NCI-H187 (cell line): ENCODE data around the gene NMRK2.
"Not testable (repeated sequence)": the region's sequence is repeated elsewhere in the genome, so short reads cannot be mapped to it uniquely, and the experiment has no call there.

ENCODE experiments used
- DNase-seq, 2 experiments: peaks; one replicate each; lab custom pipeline; 2025; lab: John Stamatoyannopoulos, UW

NMRK2 gene

DNA sequence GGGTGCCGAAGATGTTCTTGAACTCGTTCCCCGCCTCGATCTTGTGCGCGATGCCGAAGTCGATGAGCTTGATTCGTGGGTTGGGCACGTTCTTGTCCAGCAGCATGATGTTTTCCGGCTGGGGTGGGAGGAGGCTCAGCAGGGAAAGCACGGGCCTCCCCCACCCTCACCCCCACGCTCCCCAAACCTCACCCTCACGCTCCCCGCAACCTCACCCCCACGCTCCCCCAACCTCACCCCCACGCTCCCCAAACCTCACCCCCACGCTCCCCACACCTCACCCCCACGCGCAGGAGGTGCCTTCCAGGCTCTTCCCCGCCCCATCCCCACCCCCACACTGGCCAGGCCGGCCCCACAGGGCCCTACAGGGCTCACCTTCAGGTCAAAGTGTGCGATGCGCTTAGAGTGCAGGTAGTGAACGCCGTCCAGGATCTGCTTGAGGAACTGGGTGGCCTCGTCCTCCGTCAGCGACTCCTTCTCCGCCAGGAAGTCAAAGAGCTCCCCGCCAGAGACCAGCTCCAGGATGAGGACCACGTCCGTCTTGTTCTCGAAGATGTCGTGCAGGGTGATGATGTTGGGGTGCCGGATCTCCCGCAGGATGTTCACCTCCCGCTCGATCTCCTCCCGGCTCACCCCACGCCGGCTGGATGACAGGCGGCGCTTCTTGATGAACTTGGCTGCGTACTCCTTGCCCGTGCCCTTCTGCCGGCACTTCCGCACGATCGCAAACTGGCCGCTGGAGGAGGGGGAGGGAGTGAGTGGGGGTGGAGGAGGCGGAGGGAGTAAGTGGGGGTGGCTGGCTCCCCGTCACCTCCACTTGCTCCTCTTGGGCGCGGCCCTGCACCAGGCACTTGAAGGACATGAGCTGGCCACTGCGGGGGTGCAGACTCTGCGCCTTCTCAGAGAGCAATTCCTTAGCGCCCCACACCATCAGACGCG is 31.7 kb downstream of the NMRK2 start:
- no peak for DNase-seq

- no peak for DNase-seq
Measured at GRCh38 chr19:3966051-3967017, 33.5 kb downstream of the NMRK2 start.

- not testable (repeated sequence) for DNase-seq
Measured at GRCh38 chr19:3967983-3968382, 35.1 kb downstream of the NMRK2 start.

- DNase-seq: no peak
Measured at GRCh38 chr19:3968556-3969434, 35.9 kb downstream of the NMRK2 start.

GRCh38 chr19:3969435-3970312 is 36.8 kb downstream of the NMRK2 start:
- no peak for DNase-seq

GRCh38 chr19:3970313-3970807 is 37.5 kb downstream of the NMRK2 start:
- DNase-seq: no peak

DNA sequence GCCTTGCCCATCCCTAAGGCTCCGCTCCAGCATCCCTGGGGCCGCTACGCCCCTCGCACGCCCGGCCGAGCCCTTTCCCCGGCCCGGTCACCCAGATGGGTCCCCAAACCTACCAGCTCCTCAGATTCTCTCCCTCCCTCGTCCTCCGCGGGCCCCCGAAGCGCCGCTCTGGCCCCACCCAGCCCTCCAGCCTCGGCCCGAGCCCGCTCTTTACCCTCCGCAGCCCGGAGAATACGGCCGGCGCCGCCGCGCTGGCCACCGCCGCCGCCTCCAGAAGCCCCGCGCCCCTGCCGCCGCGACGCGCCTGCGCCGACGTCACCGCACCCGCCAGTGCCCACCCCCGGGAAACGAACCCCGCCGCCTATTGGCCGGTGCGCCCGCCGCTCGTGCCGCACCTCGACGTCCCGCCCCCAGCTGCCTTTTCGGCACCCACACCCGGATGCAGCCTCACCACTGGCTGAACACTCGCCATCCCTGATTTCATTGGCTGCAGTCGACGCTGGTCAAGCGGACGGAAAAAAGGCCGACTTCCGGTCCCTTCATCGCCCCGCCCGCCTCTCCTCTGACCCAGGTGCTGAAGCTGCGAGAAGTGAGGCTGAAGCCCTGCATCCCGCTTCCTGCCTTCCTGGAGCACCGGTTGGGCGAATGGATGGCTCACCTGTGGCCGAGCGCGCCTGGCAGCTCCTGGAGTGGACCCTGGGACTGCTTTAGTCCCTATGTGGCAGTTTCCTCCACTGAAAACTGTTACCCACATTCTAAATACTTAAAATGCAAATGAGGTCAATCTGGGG is 38.1 kb downstream of the NMRK2 start, which contains the start of gene DAPK3:
Gene DAPK3, minus strand, starts transcription at position 292 of the 791 bp plus-strand sequence. CDS start 1,364 bp downstream, outside the sequence.
- DNase-seq: peak; percentile 94 to 99

DNA sequence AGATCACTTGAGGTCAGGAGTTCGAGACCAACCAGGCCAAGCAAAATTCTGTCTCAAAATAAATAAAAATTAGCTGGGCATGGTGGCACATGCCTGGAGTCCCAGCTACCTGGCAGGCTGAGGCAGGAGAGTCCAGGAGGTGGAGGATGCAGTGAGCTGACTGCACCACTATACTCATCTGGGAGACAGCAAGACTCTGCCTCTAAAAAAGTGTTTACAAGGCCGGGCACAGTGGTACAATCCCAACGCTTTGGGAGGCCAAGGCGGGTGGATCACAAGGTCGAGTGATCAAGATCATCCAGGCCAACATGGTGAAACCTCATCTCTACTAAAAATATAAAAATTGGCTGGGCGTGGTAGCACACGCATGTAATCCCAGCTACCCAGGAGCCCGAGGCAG is 42.3 kb downstream of the NMRK2 start:
- DNase-seq: no peak

DNA sequence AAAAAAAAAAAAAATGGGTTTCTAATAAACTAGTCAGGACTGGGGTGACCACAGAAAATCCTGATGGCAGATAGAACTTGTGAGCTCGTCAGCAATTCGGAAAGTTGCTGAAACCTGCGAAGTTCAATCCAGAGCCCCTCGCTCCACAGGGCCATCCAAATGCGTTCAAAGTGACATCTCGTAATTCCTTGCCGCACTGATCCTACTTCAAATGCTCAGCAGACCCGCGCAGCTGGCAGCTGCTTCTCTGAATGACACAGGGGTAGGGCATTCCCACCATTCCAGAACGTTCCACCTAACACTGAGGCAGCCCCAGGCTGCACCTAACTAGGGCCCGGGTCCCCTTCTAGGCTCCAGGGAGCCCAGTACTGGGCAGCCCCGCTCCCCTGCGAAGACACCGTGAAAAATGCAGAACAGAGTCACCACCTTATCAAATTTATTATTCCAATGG is 42.8 kb downstream of the NMRK2 start:
- no peak for DNase-seq

DNA sequence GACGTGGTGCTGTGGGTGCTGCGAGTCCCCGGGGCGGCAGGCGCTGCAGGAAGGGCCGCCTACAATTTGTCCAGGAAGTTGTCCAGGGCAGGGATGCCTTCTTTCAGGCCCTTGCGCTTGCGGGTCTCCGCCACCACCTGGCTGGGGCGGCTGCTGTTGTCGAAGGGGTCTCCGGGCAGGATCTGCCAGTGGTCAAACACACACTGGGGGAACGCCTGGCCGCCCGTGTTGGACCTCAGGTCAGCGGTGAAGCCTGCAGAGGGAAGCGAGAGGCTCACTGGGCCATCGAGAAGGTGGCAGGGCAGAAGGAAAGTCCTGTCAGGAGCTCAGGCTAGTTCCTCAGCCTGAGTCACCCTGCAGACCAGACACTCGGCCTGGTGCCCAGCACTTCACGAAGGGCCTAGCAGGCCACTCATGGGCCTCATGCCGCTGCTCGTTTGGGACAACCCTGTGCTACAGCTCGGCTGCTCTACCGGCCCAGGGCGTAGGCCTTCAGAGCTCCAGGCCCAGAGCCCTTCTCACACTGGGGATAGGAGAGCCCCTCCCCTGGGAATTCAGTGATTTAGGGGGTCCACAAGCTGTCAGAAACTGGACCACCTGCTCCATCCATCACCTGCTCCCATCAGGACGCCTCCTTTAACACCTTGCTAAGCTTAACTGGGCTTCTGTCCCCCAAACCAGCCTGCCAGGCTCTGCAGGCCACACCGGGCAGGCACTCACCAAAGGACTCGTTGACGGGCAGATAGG is 43.8 kb downstream of the NMRK2 start:
- no peak for DNase-seq

GRCh38 chr19:3977242-3978143 is 44.6 kb downstream of the NMRK2 start:
- DNase-seq: no peak

GRCh38 chr19:3978145-3978544 is 45.3 kb downstream of the NMRK2 start:
- no peak for DNase-seq

DNA sequence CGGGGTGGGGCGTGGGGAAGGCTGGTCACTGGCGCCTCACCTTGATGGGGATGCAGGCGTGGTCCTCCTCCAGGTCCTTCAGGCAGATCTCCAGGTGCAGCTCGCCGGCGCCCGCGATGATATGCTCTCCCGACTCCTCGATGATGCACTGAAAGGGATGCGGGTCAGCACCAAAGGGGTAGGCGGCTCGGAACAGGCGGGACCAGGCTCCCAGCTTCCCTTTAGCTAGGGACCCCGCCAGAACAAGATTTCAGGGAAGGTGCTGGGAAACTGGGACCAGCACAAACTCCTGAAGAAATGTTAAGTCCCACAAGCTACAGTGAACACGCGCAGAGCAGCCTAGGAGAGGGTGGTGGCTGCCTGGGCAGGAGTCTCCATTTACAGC is 46.4 kb downstream of the NMRK2 start:
- DNase-seq: no peak

GRCh38 chr19:3979674-3980352 is 46.9 kb downstream of the NMRK2 start:
- no peak for DNase-seq

DNA sequence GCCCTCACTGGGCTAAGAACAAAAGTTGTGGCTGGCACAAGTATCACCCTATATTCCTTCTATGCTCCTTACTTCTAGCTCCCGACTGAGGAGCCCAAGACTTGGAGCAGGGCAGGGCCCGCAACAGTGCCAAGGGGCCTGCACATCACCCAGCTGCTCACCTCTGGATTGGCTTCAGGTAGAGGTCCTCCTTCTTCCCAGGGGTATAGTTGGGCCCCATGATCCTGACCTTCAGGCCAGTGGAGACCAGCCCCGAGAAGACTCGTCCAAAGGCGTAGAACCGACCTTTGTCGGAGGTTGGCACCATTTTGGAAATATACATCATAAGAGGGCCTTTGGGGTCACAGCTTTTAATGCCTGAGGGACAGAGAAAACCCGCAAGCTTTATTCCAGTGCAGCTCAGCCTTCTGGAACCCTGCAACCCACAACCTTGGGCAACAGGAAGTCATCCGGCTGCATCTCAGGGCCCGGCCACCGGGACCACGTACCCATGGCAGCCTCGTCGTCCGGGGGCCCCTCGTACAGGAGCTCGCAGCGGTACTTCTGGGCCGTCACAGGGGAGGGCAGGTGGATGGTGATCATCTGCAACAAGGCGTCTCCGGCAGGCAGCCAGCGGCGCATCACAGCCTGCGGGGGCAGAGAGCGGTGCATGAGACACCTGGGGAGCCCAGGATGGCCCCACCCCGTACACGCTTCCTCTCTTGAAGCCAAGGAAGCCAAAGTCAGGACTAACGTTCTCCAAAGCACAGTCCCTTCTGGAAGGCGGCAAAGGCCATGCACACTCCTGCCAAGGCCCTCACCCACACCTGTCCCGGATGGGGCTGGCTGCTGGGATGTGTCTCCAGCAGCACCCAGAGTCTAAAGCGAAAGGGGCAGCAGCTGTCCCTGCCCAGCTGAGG is 47.7 kb downstream of the NMRK2 start:
- no peak for DNase-seq

DNA sequence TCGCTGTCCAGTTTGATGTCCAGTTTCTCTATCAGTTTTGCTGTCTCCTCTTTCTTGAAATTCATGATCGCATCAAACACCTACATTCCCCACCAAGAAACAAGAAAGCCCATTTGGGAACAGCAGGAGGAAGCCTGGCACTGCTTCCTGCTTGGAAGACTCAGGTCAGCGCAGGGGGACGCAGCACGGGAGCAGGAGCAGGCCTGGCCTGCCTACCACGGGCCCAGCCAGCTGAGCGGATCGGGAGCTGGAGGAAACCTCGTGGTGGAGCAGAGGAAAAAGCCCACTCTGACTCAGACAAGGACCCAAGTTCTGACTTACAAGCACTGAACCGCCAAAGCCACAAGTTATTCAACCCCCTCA is 48.5 kb downstream of the NMRK2 start:
- no peak for DNase-seq
